Liver (tissue), 9 donors: Measurements from ENCODE around the gene PARD3B. TPM values are rescaled to one million over a fixed set of nuclear protein-coding genes. Genes with fewer than 3 reads are reported as not detected.

Experiments
- DNase-seq: peaks from one replicate; pipeline ENCODE4 v3.0.0-alpha.2; 2017; ENCODE audit warnings: low spot score
- H3K27ac ChIP-seq, 2 donors: one replicate each; pipeline ENCODE4 v1.7.0; 2013; ENCODE audit warnings: inconsistent platforms in 2 of 2, low read length in 2 of 2, control low read depth in 1 of 2, low read depth in 1 of 2, mild to moderate bottlenecking in 1 of 2
- H3K27me3 ChIP-seq, 4 donors: one replicate each; pipeline versions ENCODE4 v1.6.1 to v1.7.0; 2013; ENCODE audit warnings: low read length in 3 of 4, inconsistent platforms in 1 of 4, mild to moderate bottlenecking in 1 of 4, moderate library complexity in 1 of 4; ENCODE audit not compliant: control insufficient read depth in 4 of 4, insufficient read depth in 4 of 4
- H3K36me3 ChIP-seq, 4 donors: one replicate each; pipeline versions ENCODE4 v1.6.1 to v1.7.0; 2013; ENCODE audit warnings: low read length in 3 of 4, mild to moderate bottlenecking in 3 of 4, low read depth in 1 of 4, moderate library complexity in 1 of 4; ENCODE audit not compliant: control insufficient read depth in 4 of 4, insufficient read depth in 3 of 4
- H3K4me1 ChIP-seq, 4 donors: one replicate each; pipeline versions ENCODE4 v1.6.1 to v1.7.0; 2013; ENCODE audit warnings: low read length in 3 of 4, mild to moderate bottlenecking in 3 of 4, moderate library complexity in 1 of 4; ENCODE audit not compliant: control insufficient read depth in 4 of 4, insufficient read depth in 4 of 4
- H3K4me3 ChIP-seq, 3 donors: one replicate each; pipeline versions ENCODE4 v1.6.1 to v1.7.0; 2013; ENCODE audit warnings: low read length in 3 of 3, control low read depth in 1 of 3, low read depth in 1 of 3, mild to moderate bottlenecking in 1 of 3
- H3K9ac ChIP-seq, 2 donors: one replicate each; pipeline ENCODE4 v1.7.0; 2013; ENCODE audit warnings: low read length in 2 of 2, mild to moderate bottlenecking in 2 of 2, moderate library complexity in 2 of 2, control low read depth in 1 of 2, low read depth in 1 of 2
- H3K9me3 ChIP-seq, 4 donors: one replicate each; pipeline versions ENCODE4 v1.6.1 to v1.7.0; 2013; ENCODE audit warnings: low read length in 3 of 4; ENCODE audit not compliant: control insufficient read depth in 4 of 4
- EGR1 ChIP-seq, 2 donors: IDR thresholded peaks; 2 replicates each; pipeline ENCODE4 v1.6.1; 2016 to 2018; ENCODE audit warnings: antibody characterized with exemption in 2 of 2, low read depth in 2 of 2
- FOXA1 ChIP-seq: IDR thresholded peaks from 2 replicates; pipeline ENCODE4 v1.6.1; 2016; ENCODE audit warnings: antibody characterized with exemption
- FOXA2 ChIP-seq: IDR thresholded peaks from 2 replicates; pipeline ENCODE4 v1.6.1; 2016; ENCODE audit warnings: antibody characterized with exemption
- GABPA ChIP-seq, 2 donors: IDR thresholded peaks in 1 of 2; conservative IDR thresholded peaks in 1 of 2; 2 replicates each; pipeline ENCODE4 v1.6.1; 2016; ENCODE audit warnings: antibody characterized with exemption in 2 of 2, mild to moderate bottlenecking in 1 of 2, moderate library complexity in 1 of 2
- HNF4A ChIP-seq, 2 donors: conservative IDR thresholded peaks; 2 replicates each; pipeline ENCODE4 v1.6.1; 2016; ENCODE audit warnings: antibody characterized with exemption in 2 of 2, mild to moderate bottlenecking in 2 of 2
- HNF4G ChIP-seq: IDR thresholded peaks from 2 replicates; pipeline ENCODE4 v1.6.1; 2016; ENCODE audit warnings: antibody characterized with exemption
- JUND ChIP-seq, 2 donors: IDR thresholded peaks; 2 replicates each; pipeline ENCODE4 v1.6.1; 2016; ENCODE audit warnings: antibody characterized with exemption in 2 of 2
- NR2F2 ChIP-seq: IDR thresholded peaks from 2 replicates; pipeline ENCODE4 v1.6.1; 2016; ENCODE audit warnings: antibody characterized with exemption
- RAD21 ChIP-seq, 2 donors: IDR thresholded peaks; 2 replicates each; pipeline ENCODE4 v1.6.1; 2016; ENCODE audit warnings: antibody characterized with exemption in 2 of 2, mild to moderate bottlenecking in 2 of 2
- RXRA ChIP-seq, 2 donors: IDR thresholded peaks; 2 replicates each; pipeline ENCODE4 v1.6.1; 2017 to 2018; ENCODE audit warnings: antibody characterized with exemption in 2 of 2, mild to moderate bottlenecking in 1 of 2
- SP1 ChIP-seq: IDR thresholded peaks from 2 replicates; pipeline ENCODE4 v1.6.1; 2018; ENCODE audit warnings: antibody characterized with exemption, mild to moderate bottlenecking
- TAF1 ChIP-seq: conservative IDR thresholded peaks from 2 replicates; pipeline ENCODE4 v1.6.1; 2016; ENCODE audit warnings: antibody characterized with exemption, mild to moderate bottlenecking
- YY1 ChIP-seq: IDR thresholded peaks from 2 replicates; pipeline ENCODE4 v1.6.1; 2016; ENCODE audit warnings: antibody characterized with exemption, mild to moderate bottlenecking
- WGBS: extraction: QIAGEN DNeasy Blood & Tissue Kit; methylation state at CpG from one replicate; pipeline ENCODE4 v1.1.7; 2013; 5-methylcytosine and 5-hydroxymethylcytosine counted together
- polyA plus RNA-seq, 2 donors: library from polyadenylated mRNA; stranded (reverse) in 1 of 2; unstranded in 1 of 2; fragments of 200-250 nt in 1 of 2; fragments of >200 nt in 1 of 2; fragmentation: Nextera tagmentation in 1 of 2; extraction: Ambion mirVana in 1 of 2; gene quantifications; one replicate each; pipeline versions ENCODE4 v1.2.1 to v1.2.3, GENCODE V29; 2013 to 2015
- total RNA-seq, 2 donors: library from RNA; depleted of rRNA; stranded (reverse); fragments of >200 nt; gene quantifications; one replicate each; pipeline ENCODE4 v1.2.3, GENCODE V29; 2014
- TF ChIP-seq, protein P1 (sequence below): IDR thresholded peaks from 2 replicates; pipeline ENCODE4 v1.6.1; 2016; ENCODE audit warnings: antibody characterized with exemption, mild to moderate bottlenecking
- TF ChIP-seq, protein P2 (sequence below): IDR thresholded peaks from 2 replicates; pipeline ENCODE4 v1.6.1; 2016; ENCODE audit warnings: antibody characterized with exemption
- TF ChIP-seq, protein P3 (sequence below): IDR thresholded peaks from 2 replicates; pipeline ENCODE4 v1.6.1; 2016; ENCODE audit warnings: antibody characterized with exemption
- TF ChIP-seq, protein P4 (sequence below): IDR thresholded peaks from 2 replicates; pipeline ENCODE4 v1.6.1; 2016; ENCODE audit warnings: antibody characterized with exemption
- TF ChIP-seq, protein P5 (sequence below): fragments of 150-350 bp; IDR thresholded peaks from 2 replicates; pipeline ENCODE4 v1.5.1; 2017; ENCODE audit warnings: improper control_type of control experiment, low read depth, low read length; ENCODE audit not compliant: missing input control
- donor health status: healthy.
- donor health status: healthy.
- donor health status: healthy.
- donor health status: healthy.
- donor health status: healthy.

Gene PARD3B
- total and polyA plus RNA-seq, 4 donors, result 1.1 to 10.3 (median 3.7) TPM

DNA sequence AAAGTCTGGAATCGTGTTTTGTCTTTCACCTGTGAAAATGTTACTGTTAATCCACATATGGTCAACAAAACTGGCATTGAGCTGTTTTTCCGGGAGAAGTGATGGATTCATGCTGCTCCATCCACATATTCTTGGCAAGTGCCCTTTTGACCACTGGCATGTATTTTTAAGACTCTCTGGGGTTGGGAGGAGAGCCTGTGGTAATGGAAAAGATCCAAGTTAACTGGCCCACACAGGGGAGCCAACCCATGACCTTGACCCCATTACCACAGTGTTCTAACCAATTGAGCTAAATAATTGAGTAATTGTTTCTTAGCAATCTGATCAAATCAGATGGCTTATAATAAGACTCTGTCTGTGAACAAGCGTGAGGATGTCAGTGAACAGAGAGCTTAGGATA lies 840.8 kb downstream of the PARD3B start:
- H3K9me3 ChIP-seq, result no peaks in the 10 kb centered on the region
- 92% methylated on average over 3 of the region's 3 CpGs for WGBS
- TF ChIP-seq HNF4A (conservative IDR thresholded peaks at IDR 0.05), result no peak

DNA sequence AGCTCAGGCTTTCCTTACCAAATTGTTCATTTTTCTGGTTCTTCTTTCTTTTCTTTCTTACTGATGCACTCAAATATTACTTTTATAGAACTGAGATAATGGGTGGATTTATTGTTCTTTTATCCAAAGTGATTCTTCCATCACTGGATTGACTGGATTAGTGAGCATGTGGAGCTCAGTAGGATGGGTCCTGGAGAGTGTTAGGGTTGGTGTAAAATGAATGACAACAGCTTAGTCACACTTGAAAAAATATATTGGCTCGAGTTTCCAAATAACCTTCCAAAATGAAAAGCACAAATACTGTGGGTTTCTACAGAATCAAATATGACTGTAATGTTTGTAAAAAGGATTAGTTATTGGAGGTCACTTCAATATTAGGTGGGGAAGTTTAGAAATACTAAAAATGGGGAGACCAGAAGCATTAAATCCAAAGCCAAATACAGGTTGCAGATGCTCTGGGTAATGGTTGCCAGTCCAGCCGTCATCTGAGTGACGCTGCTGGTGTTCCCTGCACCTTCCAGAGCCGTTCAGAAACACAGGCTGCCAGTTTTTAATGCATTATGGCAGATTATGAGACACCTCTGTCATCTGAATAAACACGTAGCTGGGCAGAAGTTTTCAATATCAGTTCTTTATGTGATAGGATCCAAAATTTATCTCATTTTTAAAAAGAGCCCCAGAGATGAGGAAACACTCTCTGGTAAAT lies 842.2 kb downstream of the PARD3B start:
- H3K4me3 ChIP-seq, result no peak overlapping the region
- H3K9ac ChIP-seq, result no peak overlapping the region
- no peak for TF ChIP-seq FOXA2
- no peak for TF ChIP-seq TAF1
- no peak for TF ChIP-seq YY1
- no peak for TF ChIP-seq GABPA (IDR thresholded peaks at IDR 0.05 in 1 of 2, conservative IDR thresholded peaks at IDR 0.05 in 1 of 2)
- TF ChIP-seq FOXA1, result no peak
- no peak for TF ChIP-seq HNF4G
- no peak for TF ChIP-seq EGR1 (IDR thresholded peaks at IDR 0.05; ENCODE audit: low read depth in 2 of 2)
- TF ChIP-seq, protein P1, sequence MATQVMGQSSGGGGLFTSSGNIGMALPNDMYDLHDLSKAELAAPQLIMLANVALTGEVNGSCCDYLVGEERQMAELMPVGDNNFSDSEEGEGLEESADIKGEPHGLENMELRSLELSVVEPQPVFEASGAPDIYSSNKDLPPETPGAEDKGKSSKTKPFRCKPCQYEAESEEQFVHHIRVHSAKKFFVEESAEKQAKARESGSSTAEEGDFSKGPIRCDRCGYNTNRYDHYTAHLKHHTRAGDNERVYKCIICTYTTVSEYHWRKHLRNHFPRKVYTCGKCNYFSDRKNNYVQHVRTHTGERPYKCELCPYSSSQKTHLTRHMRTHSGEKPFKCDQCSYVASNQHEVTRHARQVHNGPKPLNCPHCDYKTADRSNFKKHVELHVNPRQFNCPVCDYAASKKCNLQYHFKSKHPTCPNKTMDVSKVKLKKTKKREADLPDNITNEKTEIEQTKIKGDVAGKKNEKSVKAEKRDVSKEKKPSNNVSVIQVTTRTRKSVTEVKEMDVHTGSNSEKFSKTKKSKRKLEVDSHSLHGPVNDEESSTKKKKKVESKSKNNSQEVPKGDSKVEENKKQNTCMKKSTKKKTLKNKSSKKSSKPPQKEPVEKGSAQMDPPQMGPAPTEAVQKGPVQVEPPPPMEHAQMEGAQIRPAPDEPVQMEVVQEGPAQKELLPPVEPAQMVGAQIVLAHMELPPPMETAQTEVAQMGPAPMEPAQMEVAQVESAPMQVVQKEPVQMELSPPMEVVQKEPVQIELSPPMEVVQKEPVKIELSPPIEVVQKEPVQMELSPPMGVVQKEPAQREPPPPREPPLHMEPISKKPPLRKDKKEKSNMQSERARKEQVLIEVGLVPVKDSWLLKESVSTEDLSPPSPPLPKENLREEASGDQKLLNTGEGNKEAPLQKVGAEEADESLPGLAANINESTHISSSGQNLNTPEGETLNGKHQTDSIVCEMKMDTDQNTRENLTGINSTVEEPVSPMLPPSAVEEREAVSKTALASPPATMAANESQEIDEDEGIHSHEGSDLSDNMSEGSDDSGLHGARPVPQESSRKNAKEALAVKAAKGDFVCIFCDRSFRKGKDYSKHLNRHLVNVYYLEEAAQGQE, result no peak
- no peak for TF ChIP-seq RXRA (IDR thresholded peaks at IDR 0.05)
- TF ChIP-seq HNF4A (conservative IDR thresholded peaks at IDR 0.05), result no peak
- TF ChIP-seq, protein P2, sequence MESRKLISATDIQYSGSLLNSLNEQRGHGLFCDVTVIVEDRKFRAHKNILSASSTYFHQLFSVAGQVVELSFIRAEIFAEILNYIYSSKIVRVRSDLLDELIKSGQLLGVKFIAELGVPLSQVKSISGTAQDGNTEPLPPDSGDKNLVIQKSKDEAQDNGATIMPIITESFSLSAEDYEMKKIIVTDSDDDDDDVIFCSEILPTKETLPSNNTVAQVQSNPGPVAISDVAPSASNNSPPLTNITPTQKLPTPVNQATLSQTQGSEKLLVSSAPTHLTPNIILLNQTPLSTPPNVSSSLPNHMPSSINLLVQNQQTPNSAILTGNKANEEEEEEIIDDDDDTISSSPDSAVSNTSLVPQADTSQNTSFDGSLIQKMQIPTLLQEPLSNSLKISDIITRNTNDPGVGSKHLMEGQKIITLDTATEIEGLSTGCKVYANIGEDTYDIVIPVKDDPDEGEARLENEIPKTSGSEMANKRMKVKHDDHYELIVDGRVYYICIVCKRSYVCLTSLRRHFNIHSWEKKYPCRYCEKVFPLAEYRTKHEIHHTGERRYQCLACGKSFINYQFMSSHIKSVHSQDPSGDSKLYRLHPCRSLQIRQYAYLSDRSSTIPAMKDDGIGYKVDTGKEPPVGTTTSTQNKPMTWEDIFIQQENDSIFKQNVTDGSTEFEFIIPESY, result no peak
- no peak for TF ChIP-seq SP1
- TF ChIP-seq NR2F2, result no peak
- TF ChIP-seq RAD21 (IDR thresholded peaks at IDR 0.05), result no peak
- no peak for TF ChIP-seq JUND (IDR thresholded peaks at IDR 0.05)
- TF ChIP-seq, protein P3, sequence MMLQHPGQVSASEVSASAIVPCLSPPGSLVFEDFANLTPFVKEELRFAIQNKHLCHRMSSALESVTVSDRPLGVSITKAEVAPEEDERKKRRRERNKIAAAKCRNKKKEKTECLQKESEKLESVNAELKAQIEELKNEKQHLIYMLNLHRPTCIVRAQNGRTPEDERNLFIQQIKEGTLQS, result no peak
- TF ChIP-seq, protein P4, sequence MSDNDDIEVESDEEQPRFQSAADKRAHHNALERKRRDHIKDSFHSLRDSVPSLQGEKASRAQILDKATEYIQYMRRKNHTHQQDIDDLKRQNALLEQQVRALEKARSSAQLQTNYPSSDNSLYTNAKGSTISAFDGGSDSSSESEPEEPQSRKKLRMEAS, result no peak
- TF ChIP-seq, protein P5, sequence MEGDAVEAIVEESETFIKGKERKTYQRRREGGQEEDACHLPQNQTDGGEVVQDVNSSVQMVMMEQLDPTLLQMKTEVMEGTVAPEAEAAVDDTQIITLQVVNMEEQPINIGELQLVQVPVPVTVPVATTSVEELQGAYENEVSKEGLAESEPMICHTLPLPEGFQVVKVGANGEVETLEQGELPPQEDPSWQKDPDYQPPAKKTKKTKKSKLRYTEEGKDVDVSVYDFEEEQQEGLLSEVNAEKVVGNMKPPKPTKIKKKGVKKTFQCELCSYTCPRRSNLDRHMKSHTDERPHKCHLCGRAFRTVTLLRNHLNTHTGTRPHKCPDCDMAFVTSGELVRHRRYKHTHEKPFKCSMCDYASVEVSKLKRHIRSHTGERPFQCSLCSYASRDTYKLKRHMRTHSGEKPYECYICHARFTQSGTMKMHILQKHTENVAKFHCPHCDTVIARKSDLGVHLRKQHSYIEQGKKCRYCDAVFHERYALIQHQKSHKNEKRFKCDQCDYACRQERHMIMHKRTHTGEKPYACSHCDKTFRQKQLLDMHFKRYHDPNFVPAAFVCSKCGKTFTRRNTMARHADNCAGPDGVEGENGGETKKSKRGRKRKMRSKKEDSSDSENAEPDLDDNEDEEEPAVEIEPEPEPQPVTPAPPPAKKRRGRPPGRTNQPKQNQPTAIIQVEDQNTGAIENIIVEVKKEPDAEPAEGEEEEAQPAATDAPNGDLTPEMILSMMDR, result no peak
- DNase-seq, result no peak
- 94% methylated on average over 5 of the region's 5 CpGs for WGBS
- H3K27ac ChIP-seq, result no peak overlapping the region
- no peaks in the 10 kb centered on the region for H3K36me3 ChIP-seq
- no peaks in the 10 kb centered on the region for H3K9me3 ChIP-seq
- no peaks in the 10 kb centered on the region for H3K27me3 ChIP-seq
- no peaks in the 10 kb centered on the region for H3K4me1 ChIP-seq

More for the DNA sequence above, 840.8 kb downstream of the PARD3B start:
- Histone ChIP-seq H3K27ac (no peak overlapping the region), H3K9ac (no peak overlapping the region), H3K4me3 (no peak overlapping the region), H3K4me1 (no peaks in the 10 kb centered on the region), H3K27me3 (no peaks in the 10 kb centered on the region), H3K36me3 (no peaks in the 10 kb centered on the region)
- no peak for DNase-seq
